ENCODE data around the gene ABCA13.

GRCh38 chr7:48426966-48427555 lies 255.8 kb downstream of the ABCA13 start:
- no peak for TF ChIP-seq POLR2A (IDR thresholded peaks at IDR 0.05; ENCODE audit: low read depth, low read length)
- TF ChIP-seq TAF1 (IDR thresholded peaks at IDR 0.05; ENCODE audit: borderline replicate concordance, low read depth, low read length): no peak
- TF ChIP-seq POLR2AphosphoS5 (IDR thresholded peaks at IDR 0.05; ENCODE audit: low read depth, low read length): no peak

Measured in GM12892 (cell line).